ENCODE results near the gene IDUA.

IDUA gene

DNA sequence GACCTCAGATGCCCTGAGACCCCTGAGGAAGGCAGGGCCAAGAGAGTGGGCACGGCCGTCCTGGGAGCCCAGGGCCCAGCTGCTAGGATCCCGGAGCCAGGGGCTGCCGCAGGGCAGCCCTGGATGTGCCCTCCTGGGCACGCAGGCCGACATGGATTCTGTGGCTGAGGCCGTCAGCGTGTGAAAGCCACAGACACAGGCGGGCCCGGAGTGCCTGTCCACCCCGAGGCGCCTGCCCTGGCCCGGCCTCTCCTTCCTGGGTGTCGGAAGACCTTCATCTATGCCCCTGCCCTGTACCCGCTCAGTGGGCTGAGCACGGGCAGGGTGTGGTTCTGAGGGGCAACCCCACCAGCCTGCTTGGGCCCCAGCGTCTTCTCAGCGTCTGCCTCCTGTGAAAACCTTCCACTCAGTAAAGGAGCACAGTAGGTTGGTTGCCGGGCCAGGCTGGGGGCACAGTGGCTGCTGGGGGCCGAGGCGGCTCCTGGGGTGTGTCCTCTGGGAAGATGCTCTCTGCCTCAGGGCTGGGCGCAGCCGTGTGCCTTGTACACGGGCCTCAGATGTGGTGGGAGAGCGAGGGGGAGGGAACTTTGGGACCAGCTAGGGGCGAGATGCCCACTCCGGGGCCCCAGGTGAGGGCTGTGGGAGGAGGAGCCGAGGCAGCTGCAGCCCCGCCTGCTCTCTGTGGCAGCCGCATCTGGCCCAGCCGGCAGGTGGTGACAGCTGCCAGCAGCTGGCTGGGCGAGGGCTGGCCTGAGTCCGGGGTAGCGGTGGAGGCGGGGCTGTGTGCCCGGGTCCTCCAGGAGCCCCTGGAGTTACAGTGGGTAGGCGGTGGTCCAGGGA lies 45.3 kb downstream of the IDUA start:
- DNase-seq (ENCODE audit: low spot score), result no peak

DNA sequence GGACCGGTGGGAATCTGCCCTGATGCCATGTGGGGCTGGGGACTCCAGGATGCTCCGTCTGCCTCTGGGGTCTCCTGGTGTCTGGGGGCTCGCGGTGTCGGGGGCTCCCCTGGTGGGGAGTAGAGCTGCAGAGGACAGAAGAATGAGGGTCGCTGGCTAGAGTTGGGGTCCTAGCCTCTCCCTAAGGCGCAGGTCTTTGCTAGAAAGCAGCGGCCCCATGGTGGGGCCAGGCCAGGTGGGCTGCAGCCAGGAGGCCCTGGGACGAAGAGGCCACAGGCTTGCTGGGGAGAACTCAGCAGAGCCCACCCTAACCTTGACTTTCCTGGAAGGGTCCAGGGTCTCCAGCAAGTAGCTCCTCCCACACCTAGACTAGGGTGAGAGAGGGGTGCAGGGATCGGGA lies 46.0 kb downstream of the IDUA start:
- no peak for DNase-seq (ENCODE audit: low spot score)

DNA sequence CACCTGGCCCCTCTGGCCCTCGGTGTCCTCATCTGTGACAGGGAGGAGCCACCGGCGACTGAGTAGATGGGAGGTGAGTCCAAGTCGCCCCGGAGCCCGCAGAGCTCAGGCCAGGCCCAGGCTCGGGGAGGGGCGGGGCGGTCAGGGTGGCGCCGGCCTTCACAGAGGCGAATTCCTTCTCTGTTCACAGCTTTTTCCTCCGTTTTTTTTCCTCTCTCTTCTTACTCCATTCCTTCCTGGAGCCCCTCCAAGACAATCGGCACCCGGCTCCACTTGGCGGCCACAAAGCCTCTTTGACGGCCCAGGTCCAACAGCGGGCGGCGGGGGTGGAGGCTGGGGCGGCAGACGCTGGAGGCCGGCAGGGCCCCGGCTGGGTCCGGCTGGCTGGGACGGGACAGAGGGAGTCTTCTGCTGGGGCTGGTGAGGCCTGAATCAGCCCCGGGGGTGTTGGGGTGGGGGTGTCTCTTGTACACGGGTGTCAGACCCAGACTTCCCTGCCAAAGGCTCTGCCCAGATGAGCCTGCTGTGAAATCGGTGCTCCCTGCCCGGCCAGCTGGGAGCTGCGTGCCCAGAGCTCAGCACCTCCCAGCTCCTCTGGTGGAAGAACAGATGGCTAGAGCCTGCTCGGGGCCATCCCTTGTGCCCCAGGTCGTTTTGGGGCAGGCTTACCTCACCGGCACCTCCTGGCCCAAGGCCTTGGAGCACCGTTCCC lies 47.2 kb downstream of the IDUA start:
- no peak for DNase-seq (ENCODE audit: low spot score)

DNA sequence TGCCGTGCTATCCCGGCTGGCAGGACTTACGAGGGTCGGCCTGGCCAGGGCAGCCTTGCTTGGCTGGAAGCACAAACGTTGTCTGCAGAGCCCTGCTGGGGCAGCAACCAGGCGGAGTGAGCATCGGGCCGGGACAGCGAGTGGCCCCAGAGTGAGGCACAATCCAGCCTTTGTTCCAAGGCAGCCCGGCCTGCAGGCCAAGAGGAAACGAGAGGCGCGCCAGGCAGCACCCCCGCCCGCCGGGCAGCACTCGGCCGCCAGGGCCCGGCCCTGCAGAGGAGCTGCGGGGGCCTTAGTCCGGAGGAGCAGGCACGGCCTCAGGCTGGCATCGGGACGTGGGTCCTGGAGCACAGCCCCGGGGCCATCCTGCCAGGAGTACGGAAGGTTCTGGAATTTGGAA lies 48.7 kb downstream of the IDUA start:
- no peak for DNase-seq (ENCODE audit: low spot score)

DNA sequence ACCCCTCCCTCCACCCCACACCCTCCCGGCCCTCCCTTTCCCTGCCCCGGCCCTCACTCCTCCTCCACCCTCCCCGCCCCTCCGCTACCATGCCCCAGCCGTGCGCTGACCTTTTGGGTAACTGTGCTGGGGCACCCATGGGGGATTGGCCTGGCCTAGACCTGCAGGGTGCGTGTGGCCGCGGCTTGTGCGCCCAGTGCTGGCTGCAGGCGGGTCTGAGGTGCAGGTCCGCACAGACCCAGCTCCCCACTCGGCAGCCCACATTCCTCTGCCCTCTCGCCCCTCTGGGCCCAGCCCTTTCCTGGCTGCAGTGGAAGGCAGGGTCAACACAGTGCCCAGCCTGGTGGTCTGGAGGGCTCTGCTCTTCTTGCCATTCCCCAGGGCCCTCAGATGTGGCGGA lies 49.3 kb downstream of the IDUA start:
- no peak for DNase-seq (ENCODE audit: low spot score)

DNA sequence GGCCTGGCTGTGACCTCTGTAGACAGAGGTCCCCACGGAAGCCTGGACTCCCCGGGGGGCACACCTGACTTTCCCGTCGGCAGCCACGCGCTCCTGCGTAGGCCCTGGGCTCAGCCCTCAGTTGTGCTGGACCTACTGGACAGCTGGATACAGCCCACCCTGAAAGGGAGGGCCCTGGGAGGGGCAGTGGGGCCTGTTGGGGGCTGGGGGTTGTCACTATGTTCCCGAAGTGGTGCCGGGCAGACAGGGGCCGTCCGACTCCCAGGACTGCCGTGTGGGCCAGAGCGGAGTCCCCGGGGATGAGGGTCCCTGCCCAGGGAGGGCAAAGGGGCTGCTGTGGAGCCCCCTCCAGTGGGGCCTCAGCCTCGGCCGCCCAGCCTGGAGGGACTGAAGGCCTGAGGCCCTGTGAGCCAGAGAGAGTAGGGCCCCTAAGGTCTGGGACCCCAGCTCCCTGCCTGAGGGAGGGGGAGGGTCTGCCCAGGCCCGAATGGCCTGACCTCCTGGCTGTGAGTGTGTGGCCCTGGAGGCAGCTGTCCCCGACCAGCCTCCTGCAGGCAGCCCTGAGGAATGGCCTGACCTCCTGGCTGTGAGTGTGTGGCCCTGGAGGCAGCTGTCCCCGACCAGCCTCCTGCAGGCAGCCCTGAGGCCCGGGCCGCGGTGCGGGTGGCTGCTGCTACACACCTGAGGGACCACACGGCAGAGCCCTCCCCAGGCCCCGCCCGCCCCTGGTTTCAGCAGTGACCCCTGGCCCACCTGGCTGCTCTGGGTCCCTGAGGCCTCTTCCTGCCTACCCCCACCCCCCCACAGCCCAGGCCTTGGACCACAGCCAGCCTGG lies 50.3 kb downstream of the IDUA start:
- no peak for DNase-seq (ENCODE audit: low spot score)

DNA sequence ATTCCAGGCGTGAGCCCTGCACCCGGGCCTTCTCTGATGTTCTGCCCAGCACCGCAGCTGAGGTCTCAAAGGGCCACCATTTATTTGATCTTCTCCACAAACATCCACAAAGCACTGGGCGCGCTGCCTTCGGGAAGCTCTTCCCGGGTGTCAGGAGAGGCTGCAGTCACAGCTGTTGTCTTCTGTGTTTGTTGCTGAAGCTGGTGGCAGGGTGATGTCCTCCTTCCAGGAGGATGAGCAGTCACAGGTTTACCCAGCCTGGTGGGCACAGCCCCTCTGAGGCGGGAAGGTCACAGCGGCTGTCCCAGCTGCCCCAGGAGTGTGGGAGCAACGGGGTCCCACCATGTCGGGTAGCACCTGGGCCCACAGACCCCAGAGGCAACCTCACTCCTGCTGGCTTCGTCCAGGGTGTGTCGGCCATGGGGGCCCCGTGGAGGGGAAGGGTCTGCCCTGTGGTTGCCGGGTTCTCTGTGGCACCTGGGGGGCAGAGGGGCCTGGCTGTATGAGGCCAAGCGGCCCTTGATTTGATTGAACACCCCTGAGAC lies 52.2 kb downstream of the IDUA start:
- DNase-seq (ENCODE audit: low spot score), result no peak

DNA sequence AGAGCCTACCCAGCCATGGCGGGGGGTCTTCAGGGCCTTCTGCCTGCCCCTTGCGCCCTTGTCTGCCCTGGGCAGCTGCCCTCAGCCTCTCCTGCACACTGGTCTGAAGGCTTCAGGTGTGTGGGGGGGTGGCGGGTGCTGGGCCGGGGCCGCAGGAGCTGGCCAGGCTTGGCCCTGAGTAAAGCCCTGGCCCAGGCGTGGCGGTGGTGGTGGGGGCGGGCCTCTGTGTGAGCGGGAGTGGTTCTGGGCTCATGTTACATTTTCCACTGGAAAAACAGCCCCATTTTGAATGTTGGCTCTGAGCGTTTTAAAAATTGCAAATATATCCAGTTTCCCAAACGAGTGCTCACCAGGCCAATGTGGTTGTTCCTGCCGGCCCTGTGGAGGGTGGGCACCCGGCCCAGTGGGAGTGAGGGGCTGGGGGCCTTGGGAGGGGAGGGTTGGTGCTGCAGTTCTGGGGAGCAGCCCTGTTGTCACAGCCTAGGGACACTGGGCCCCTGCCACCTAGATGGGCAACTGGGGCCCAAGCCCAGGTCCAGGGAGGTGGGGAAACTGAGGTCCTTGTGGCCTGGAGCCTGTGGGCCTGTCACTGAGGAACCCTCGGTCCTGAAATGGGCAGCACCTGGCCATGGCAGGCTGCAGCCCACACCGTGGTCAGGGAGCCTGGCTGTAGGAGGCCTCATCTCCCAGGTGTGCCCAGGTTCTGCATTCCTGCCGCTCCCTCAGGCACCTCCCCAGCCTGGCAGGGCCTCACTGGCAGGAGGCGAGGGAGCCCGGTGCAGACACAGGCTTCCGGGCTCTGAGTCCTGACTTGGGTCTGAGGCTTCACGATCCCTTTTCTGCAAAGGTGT lies 52.9 kb downstream of the IDUA start:
- no peak for DNase-seq (ENCODE audit: low spot score)

DNA sequence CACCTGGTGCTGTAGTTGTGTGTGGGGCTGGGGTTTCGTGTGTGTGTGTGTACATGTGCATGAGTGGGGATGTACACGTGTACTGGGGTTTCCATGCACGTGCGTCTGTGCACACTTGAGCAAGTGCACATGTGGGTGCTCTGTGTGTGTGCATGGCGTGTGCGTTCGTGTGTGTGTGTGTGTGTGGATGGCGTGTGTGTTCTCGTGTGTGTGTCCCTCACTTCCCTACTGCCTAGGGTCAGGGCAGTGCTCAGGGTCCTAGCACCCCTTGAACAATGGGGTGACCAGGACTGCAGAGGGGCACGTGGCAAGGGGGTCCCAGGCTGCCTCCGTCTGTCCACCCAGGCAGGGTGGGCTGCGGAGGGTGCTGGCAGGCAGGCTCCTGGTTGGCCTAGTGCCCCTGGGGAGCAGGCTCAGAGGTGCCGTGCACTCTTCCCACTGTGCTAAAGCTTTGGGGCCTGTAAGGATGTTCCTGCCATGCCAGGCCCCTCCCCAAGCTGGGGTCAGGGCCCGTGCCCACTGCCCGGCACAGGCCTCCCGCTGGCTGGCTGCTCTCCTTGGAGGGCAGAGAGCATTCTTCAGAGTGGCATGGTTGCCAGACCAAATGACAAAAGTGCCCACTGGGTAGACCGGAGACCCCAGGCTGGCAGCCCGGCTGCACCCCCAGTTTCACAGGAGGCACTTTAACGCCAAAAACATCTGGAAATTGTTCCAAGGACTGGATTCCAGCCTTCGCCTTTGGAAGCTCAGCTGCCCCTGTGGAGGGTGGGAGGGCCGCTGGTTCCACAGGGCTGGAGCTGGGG lies 53.7 kb downstream of the IDUA start:
- no peak for DNase-seq (ENCODE audit: low spot score)

DNA sequence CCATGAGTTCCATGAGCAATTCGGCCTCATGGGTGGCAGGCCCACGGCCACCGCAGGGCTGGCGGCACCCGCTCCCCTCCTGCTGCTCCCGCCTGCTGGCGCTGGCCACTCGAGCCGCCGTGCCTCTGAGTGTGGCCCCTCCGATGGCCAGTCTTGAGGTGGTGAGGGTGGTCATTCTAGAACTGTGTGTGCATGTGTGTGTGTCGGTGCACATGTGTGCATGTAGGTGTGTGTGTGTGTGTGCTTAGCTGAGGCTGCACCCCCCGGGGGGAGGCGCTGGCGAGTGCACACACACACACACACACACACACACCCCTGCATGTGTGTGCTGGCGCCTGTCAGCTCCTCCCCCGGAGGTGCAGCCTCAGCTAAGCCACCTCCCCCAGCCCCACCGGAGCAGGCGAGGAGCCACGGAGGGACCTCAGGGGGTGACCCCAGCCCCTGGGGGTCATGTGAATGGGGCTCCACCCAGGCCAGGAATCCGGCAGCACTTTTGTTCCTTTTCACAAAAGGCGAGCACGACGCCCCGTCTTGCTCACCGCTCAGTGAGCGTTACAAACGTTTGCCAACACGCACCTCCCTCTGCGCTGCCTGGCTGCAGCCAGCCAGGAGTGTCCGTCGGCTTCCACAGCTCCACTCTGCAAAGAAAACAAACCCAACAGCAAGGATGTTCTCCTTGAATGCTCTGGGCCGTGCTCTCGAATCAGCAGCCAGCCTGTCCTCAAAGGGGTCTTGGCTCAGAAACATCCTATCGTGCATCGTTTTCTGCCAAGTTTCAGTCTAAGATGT lies 54.5 kb downstream of the IDUA start:
- DNase-seq (ENCODE audit: low spot score), result no peak

DNA sequence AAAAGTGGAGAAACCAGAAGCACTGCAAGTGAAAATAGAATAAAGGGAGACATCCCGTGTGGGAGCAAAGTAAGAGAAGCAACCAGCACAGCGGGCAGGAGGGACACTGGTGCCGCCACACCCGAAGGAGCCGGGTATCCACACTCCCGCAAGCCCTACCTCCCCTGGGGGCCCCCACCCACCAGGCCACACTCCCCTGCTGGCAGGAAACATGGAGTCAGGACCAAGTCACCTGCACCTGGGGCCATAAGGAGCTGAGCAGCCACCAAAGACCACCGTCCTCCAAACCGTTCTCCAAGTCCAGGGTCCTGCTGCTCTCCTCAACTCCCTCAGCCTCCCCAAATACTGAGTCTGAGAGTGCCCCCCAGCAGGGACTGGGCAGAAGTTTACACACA lies 55.1 kb downstream of the IDUA start:
- no peak for DNase-seq (ENCODE audit: low spot score)

DNA sequence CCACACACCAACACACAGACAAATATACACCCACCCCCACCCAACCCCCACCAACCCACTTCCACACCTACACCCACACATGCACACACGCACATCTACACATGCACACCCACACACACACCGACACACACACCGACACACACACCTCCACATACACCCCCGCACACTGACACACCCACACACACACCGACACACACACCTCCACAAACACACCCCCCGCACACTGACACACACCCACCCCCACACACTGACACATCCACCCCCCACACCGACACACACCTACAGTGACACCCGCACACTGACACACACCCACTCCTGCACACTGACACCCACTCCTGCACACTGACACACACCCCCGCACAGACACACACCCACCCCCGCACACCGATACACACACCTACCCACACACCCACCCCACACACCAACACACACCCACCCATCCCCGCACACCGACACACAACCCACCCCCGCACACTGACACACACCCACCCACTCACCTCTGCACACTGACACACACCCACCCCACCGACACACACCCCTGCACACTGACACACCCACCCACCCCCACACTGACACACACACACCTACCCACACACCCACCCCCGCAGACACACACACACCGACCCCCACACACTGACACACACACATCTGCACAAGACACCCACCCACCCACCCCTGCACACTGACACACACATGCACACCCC lies 55.7 kb downstream of the IDUA start:
- DNase-seq (ENCODE audit: low spot score), result no peak

DNA sequence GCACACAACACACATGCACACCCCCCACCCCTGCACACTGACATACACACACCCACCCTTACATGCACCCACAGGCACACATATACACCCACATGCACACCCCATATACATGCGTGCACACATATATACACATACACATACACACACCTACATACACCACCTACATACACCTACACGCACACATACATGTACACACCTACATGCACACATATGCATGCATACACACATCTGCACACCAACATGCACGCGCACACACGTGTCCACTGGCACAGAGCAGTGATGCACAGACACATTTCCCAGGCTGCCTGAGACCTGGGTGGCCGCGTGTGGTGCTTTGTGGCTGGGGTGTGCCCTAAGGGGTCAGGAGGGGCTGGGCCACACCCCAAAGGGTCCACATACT lies 56.3 kb downstream of the IDUA start:
- no peak for DNase-seq (ENCODE audit: low spot score)

DNA sequence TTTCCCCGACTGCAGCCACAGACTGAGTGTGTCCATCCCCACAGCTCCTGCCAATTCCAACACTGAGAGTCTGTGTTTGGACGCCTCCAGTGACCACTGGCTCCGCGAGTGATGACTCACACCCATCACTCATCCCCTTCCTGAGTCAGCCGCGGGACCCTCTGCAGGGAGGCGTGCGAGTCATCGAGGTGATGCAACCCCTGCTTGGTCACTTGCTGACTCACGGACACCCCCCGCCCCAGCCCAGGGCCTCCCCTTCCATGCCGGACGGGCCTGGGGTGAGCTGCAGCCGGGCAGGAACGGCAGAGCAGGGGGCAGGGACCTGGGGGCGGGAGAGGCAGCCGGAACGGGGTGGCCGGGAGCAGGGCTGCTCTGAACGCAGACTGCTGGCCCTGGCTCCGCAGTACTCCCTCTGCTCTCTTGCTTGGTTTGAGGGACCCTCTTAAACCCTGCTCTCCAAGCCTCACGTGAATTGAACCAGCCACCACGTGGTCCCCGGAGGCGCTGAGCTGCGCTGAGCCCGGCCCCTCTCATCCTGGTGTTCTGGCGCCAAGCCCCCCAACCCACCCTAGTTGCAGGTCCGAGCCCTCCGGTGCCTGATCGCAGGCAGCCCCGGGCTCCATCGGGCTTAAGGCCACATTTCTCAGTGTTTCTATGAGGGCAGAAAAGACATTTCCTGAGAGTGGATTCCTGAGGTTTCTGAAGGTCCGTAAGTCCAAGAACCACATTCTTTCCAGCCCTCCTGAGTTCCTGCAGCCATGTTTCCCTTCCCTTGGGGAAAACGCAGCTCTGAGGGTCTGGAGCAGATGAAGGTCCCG lies 57.0 kb downstream of the IDUA start:
- no peak for DNase-seq (ENCODE audit: low spot score)

DNA sequence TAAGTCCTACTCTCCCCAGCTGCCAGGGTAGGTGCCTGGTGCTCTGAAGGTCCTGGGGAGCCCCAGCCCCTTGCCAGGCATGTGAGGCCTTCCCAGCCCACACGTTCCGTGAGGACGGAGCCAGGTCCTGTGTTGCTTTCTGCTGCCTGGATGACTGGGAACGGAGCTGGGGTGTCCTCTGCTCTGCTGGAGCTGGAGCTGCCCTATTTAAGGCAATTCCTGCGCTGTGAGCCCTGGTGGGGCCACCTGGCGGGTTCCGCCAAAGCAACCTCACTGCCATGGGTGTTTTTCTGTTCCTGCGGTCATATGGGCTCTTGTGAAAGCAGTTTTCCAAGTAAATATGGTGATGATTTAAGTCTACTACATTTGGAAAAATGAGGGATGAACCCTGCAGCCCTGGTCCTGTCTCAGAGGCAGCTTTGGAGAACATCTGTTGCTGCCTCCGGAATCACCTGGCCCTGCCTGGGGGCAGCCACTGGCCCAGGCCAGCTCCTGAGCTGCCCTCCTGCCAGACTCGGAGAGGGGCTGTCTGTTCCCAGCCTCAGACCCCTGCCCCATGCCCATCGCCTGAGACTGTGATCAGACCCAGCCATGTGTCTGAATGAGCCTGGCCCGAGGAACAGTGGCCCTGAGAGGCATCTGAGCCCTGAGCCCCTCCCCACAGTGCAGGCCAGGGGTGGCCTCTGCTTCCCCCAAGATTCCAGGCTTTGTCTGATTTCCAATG lies 57.8 kb downstream of the IDUA start:
- DNase-seq (ENCODE audit: low spot score), result no peak

DNA sequence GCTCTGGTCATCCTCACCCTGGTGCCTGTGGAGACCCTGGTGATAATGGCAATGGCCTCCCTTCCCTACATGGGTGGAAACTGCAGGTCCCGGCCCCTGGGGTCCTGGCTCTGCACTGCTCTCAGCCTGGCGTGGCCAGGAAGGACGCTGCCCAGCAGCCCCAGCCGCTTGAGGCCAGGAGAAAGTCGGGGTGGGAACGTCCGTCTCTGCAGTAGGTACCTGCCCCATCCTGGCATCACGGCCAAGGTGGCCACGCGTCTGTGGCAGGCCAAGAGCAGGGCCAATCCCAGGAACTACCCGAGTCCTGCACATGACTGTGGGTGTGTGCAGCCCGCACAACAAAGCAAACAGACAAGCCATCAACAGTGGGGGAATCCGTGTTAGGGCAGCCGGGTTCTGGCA lies 58.4 kb downstream of the IDUA start:
- no peak for DNase-seq (ENCODE audit: low spot score)

DNA sequence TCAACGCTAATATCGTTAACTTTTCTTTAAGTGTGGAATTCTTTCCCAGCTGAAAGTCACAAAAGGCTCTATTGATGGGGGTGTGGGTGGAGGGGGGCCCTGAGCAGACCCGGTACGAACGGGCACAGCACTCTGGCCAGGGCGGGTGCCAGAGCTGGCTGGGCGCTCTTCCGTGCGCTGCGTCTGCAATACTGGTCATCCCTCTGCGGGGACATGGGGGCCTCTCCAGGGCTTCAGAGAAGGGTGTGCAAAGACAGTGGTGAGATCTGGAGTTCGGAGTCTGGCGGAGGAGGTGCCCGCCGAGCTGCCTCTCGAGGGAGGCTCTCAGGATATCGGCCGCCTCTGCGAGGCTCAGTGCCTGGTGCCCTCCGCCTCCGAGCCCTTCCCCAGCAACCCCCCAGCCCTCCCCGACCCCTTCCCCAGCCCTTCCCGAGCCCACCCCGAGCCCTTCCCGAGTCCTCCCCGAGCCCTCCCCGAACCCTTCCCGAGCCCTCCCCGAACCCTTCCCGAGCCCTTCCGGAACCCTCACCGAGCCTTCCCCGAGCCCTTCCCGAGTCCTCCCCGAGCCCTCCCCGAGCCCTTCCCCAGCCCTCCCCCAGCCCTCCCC lies 58.9 kb downstream of the IDUA start:
- DNase-seq (ENCODE audit: low spot score), result no peak
